HCT116 (cell line): Measurements from ENCODE around the gene RNASEH2A. TPM values are rescaled to one million over a fixed set of nuclear protein-coding genes. Genes with fewer than 3 reads are reported as not detected.
A peak's percentile ranks its signal among the peaks of the same experiment; 100 is the strongest.

ENCODE experiments used
- ATAC-seq: fragments of 200-7000 bp; cut with Tn5 transposase; 2 replicates; pipeline ENCODE4 v1.9.1; 2020; ENCODE audit warnings: mild to moderate bottlenecking, moderate library complexity
- BruUV-seq: library from RNA; stranded (reverse); fragments of 400-500 nt; replicated peaks from 2 replicates; lab custom pipeline; 2021; lab: Mats Ljungman, UMichigan
- CTCF ChIA-PET: fragments of 300-600 bp; sonication (Branson Sonifier 250); formaldehyde crosslinking; loops from one replicate; lab custom pipeline; 2021; ENCODE audit warnings: antibody characterized with exemption; lab: Charles Lee
- POLR2A ChIA-PET: fragments of 300-600, 350-600 bp; sonication (Branson Sonifier 250); formaldehyde crosslinking; loops from one replicate; lab custom pipeline; 2021; ENCODE audit warnings: antibody characterized with exemption; lab: Charles Lee
- RAD21 ChIA-PET, 2 experiments: fragments of 300-600 bp; sonication (Branson Sonifier 250); formaldehyde crosslinking; loops; one replicate each; lab custom pipeline; 2023; ENCODE audit warnings: low total read pairs in 2 of 2; ENCODE audit not compliant: uncharacterized antibody in 2 of 2, unreplicated experiment in 2 of 2, low non-redundant PET in 1 of 2; lab: Charles Lee
- DNase-seq: peaks from one replicate; pipeline ENCODE4 v3.0.0-alpha.2; 2010; ENCODE audit warnings: low read depth, low spot score
- H2AFZ ChIP-seq: fragments of 200-600 bp; shearing (Covaris generic), sonication (generic); 2 replicates; pipeline ENCODE4 v1.6.1; 2017; ENCODE audit warnings: low read depth, mixed run types, mixed read lengths, antibody characterized with exemption, low read length; ENCODE audit not compliant: poor library complexity, severe bottlenecking
- H3K27ac ChIP-seq: 2 replicates; pipeline ENCODE4 v1.5.1; 2012; ENCODE audit warnings: low read depth, low read length
- H3K27me3 ChIP-seq: fragments of 200-600 bp; sonication (generic); 2 replicates; pipeline ENCODE4 v1.6.1; 2016; ENCODE audit warnings: mixed run types, low read length, mixed read lengths; ENCODE audit not compliant: insufficient read depth
- H3K36me3 ChIP-seq, 2 experiments: fragments of 200-500 bp in 1 of 2; fragments of 200-600 bp in 1 of 2; sonication (Bioruptor generic) in 1 of 2; sonication (generic) in 1 of 2; 2 replicates each; pipeline versions ENCODE4 v1.5.1 to v1.6.1; 2014 to 2016; ENCODE audit warnings: low read length in 2 of 2, inconsistent platforms in 1 of 2, mixed read lengths in 1 of 2, mixed run types in 1 of 2; ENCODE audit not compliant: insufficient read depth in 2 of 2, control insufficient read depth in 1 of 2
- H3K4me1 ChIP-seq, 2 experiments: fragments of 200-600 bp in 1 of 2; sonication (generic) in 1 of 2; 2 replicates each; pipeline versions ENCODE4 v1.5.1 to v1.6.1; 2012 to 2017; ENCODE audit warnings: low read length in 2 of 2, inconsistent platforms in 1 of 2, mild to moderate bottlenecking in 1 of 2, mixed read lengths in 1 of 2, mixed run types in 1 of 2, moderate library complexity in 1 of 2; ENCODE audit not compliant: insufficient read depth in 2 of 2, control insufficient read depth in 1 of 2
- H3K4me2 ChIP-seq: fragments of 200-600 bp; sonication (generic); 2 replicates; pipeline ENCODE4 v1.6.1; 2017; ENCODE audit warnings: mixed run types, low read length, mixed read lengths
- H3K4me3 ChIP-seq, 2 experiments: fragments of 200-600 bp in 1 of 2; sonication (generic) in 1 of 2; replicated peaks in 1 of 2; 2 replicates each; pipeline ENCODE4 v1.5.1; 2011 to 2016; ENCODE audit warnings: low read length in 2 of 2, control low read depth in 1 of 2, low read depth in 1 of 2, mild to moderate bottlenecking in 1 of 2, mixed read lengths in 1 of 2, mixed run types in 1 of 2
- H3K79me2 ChIP-seq: fragments of 200-600 bp; sonication (generic); 2 replicates; pipeline ENCODE4 v1.6.1; 2017; ENCODE audit warnings: mild to moderate bottlenecking, mixed run types, low read length, moderate library complexity, mixed read lengths; ENCODE audit not compliant: insufficient read depth
- H3K9ac ChIP-seq: fragments of 200-600 bp; sonication (generic); 2 replicates; pipeline ENCODE4 v1.6.1; 2016; ENCODE audit warnings: low read length, mixed read lengths
- H3K9me2 ChIP-seq: fragments of 200-600 bp; sonication (generic), shearing (Covaris generic); 2 replicates; pipeline ENCODE4 v1.6.1; 2017; ENCODE audit warnings: mixed run types, mild to moderate bottlenecking, moderate library complexity; ENCODE audit not compliant: insufficient read depth
- H3K9me3 ChIP-seq, 2 experiments: fragments of 200-500 bp in 1 of 2; fragments of 200-600 bp in 1 of 2; sonication (Bioruptor generic) in 1 of 2; sonication (generic) in 1 of 2; 2 replicates each; pipeline ENCODE4 v1.6.1; 2014 to 2017; ENCODE audit warnings: low read length in 2 of 2, mixed read lengths in 2 of 2, inconsistent platforms in 1 of 2, low read depth in 1 of 2, mild to moderate bottlenecking in 1 of 2, mixed run types in 1 of 2, moderate library complexity in 1 of 2; ENCODE audit not compliant: control insufficient read depth in 1 of 2, insufficient read depth in 1 of 2
- H4K20me1 ChIP-seq: fragments of 200-600 bp; sonication (generic), shearing (Covaris generic); 2 replicates; pipeline ENCODE4 v1.6.1; 2017; ENCODE audit warnings: mixed run types, mild to moderate bottlenecking, moderate library complexity; ENCODE audit not compliant: insufficient read depth
- CBX3 ChIP-seq: IDR thresholded peaks from 2 replicates; pipeline ENCODE4 v1.6.1; 2012; ENCODE audit warnings: low read depth
- CEBPB ChIP-seq: IDR thresholded peaks from 2 replicates; pipeline ENCODE4 v1.6.1; 2012; ENCODE audit warnings: low read depth
- JUND ChIP-seq: IDR thresholded peaks from 2 replicates; pipeline ENCODE4 v1.6.1; 2012
- POLR2A ChIP-seq: IDR thresholded peaks from 2 replicates; pipeline ENCODE4 v1.7.0; 2011; ENCODE audit warnings: borderline replicate concordance; ENCODE audit not compliant: insufficient read depth, insufficient read length; ENCODE audit errors: extremely low read depth
- SIN3A ChIP-seq: IDR thresholded peaks from 2 replicates; pipeline ENCODE4 v1.6.1; 2012; ENCODE audit warnings: low read depth
- SP1 ChIP-seq: IDR thresholded peaks from 2 replicates; pipeline ENCODE4 v1.6.1; 2012; ENCODE audit warnings: low read depth
- TCF7L2 ChIP-seq: IDR thresholded peaks from 2 replicates; pipeline ENCODE4 v1.7.0; 2011; ENCODE audit warnings: borderline replicate concordance, inconsistent platforms; ENCODE audit not compliant: insufficient read depth, insufficient read length; ENCODE audit errors: extremely low read depth
- ZNF274 ChIP-seq: fragments of 200-500 bp; sonication (Bioruptor generic); IDR thresholded peaks from 2 replicates; pipeline ENCODE4 v1.6.1; 2014; ENCODE audit warnings: mild to moderate bottlenecking, low read depth, low read length, inconsistent platforms
- intact Hi-C: fragments of 100-400 bp; cut with micrococcal nuclease; formaldehyde crosslinking; loops from 2 replicates; pipeline ENCODE4 v1.10.0; 2022
- total RNA-seq: library from RNA; stranded (reverse); gene quantifications from one replicate; pipeline ENCODE4 v1.2.1, GENCODE V29; 2021; ENCODE audit not compliant: unreplicated experiment
- TF ChIP-seq, protein P1 (sequence below): IDR thresholded peaks from 2 replicates; pipeline ENCODE4 v1.6.1; 2012
- TF ChIP-seq, protein P2 (sequence below): IDR thresholded peaks from 2 replicates; pipeline ENCODE4 v1.6.1; 2012; ENCODE audit warnings: low read depth
- TF ChIP-seq, protein P3 (sequence below), 3 experiments: fragments of 200-600 bp in 1 of 3; sonication (generic) in 1 of 3; IDR thresholded peaks in 2 of 3; conservative IDR thresholded peaks in 1 of 3; 2 replicates each; pipeline ENCODE4 v1.5.1; 2012 to 2017; ENCODE audit warnings: low read depth in 2 of 3, low read length in 2 of 3, antibody characterized with exemption in 1 of 3, borderline replicate concordance in 1 of 3, control low read depth in 1 of 3, mild to moderate bottlenecking in 1 of 3, mixed read lengths in 1 of 3, mixed run types in 1 of 3, moderate library complexity in 1 of 3; ENCODE audit not compliant: insufficient read depth in 1 of 3

RNASEH2A gene
- total RNA-seq, 1 experiment from 2014 or later, result 54.5 TPM

DNA sequence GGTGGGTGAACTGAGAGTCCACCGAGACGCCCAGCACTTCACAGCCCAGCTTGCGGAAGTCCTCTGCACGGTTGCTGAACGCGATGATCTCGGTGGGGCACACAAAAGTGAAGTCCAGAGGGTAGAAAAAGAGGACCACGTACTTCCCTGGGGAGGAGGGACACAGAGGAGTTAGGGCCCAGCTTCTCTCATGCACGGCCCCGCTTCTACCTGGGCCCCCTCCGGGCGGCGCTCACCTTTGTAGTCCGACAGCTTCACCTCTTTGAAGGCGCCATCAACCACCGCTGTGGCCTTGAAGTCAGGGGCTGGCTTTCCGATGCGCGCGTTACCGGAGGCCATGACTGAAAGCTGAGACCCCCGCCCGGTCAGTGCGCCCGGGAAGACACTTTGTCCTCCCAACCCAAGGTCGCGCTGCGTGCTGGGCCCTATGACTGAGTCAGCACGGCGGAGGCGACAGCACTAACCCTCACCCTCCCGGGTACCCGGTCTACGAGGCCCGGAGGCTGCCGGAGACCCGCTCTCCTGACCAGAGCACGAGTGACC lies 5.4 kb upstream of the RNASEH2A start:
- ATAC-seq, result peak; percentile 11
- CTCF ChIA-PET, result interaction anchor here (0.9 to 1.1 kb wide), 3 partner anchors 26 to 293 kb away, joined by 3 to 4 read pairs (median 3); partner anchors contain the start of gene HOOK2
- Histone ChIP-seq H3K27me3 (no peaks in the 10 kb centered on the region), H3K9ac (peak overlapping the region; percentile 94), H3K27ac (peak overlapping the region; percentile 86), H3K9me3 (no peaks in the 10 kb centered on the region), H3K36me3 (peaks cover 4 to 19% of the 10 kb centered on the region in 2 experiments; a peak in 3 of 4 replicates), H3K9me2 (no peaks in the 10 kb centered on the region), H3K79me2 (peaks cover 25% of the 10 kb centered on the region), H3K4me1 (peaks cover 17 to 40% of the 10 kb centered on the region in 2 experiments)
- no peak for DNase-seq
- intact Hi-C loops, result loop anchor here (5.0 kb wide), 1 partner anchor 36 kb away; the partner anchor contains the start of gene MAST1
- TSS peak; percentile 54 for BruUV-seq
- no peak for TF ChIP-seq POLR2A
- peak; percentile 86 for TF ChIP-seq TCF7L2
- TF ChIP-seq, all 23 proteins: peak for 1
- Histone ChIP-seq H2AFZ (no peak overlapping the region), H3K4me2 (peak overlapping the region; percentile 100), H4K20me1 (no peaks in the 10 kb centered on the region), H3K4me3 (peak overlapping the region; percentile 93 to 97)
- ChIA-PET RAD21 (no interaction called here), POLR2A (interaction anchor here (0.8 to 1.4 kb wide), 3 partner anchors 9 to 43 kb away, joined by 3 to 5 read pairs (median 3); partner anchors contain the start of gene JUNB)

DNA sequence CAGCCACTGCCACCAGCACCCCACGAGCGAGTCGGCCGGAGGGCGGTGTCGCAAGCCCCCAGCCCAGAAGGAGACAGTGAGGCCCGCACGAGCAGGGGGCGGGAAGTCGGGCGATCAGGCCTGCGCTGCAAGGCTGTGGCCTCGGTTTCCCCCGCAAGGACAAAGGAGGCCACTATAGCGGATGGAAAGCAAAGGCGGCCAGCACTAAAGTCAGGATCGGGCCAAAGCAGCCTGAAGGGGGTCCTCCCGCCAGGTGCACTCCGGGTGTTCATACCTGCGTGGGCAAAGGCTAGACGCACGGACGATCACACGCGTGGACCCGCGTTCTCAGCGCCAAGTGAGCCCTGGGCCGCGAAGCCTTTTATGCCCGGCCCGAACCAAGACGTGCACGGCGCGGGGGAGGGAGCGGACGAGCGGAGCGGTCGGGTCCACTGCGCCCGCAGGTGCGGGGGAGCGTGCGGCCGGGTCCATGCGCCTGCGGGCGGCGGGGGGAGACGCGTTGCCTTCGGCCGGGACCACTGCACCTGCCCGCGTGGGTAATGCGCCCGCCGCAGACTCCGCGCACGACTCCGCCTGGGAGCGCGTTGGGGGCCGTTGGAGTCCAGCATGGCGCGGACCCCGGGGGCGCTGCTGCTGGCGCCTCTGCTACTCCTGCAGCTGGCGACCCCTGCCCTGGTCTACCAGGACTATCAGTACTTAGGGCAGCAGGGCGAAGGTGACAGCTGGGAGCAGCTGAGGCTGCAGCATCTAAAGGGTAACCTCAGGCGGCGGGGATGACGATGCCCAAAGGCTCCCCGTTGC lies 4.7 kb upstream of the RNASEH2A start, which contains the start of the genes PRDX2 and THSD8:
TSS of gene PRDX2 (minus strand) at position 335 of the 801 bp plus-strand sequence. CDS start 539 bp downstream, outside the sequence.
TSS of gene THSD8 (plus strand) at position 604 of the 801 bp plus-strand sequence. CDS start at position 607, 3 bp downstream.
- ATAC-seq, result peak; percentile 69
- H3K9me3 ChIP-seq, result no peaks in the 10 kb centered on the region
- peak within 1 kb of the TSS; percentile 94 for H3K9ac ChIP-seq
- peaks cover 26% of the 10 kb centered on the region for H3K79me2 ChIP-seq
- H2AFZ ChIP-seq, result peak within 1 kb of the TSS; percentile 61
- intact Hi-C loops, result loop anchor here (5.0 kb wide), 1 partner anchor 36 kb away; the partner anchor contains the start of gene MAST1
- no peaks in the 10 kb centered on the region for H3K27me3 ChIP-seq
- peak within 1 kb of the TSS; percentile 86 for H3K27ac ChIP-seq
- CTCF ChIA-PET, result interaction anchor here (1.1 to 1.6 kb wide), 3 partner anchors 27 to 41 kb away, joined by 3 to 4 read pairs (median 4); partner anchors contain the start of gene HOOK2
- H3K4me3 ChIP-seq, result peak within 1 kb of the TSS; percentile 93 to 97
- peak within 1 kb of the TSS; percentile 100 for H3K4me2 ChIP-seq
- POLR2A ChIA-PET, result interaction anchor here (0.7 to 2.3 kb wide), 5 partner anchors 9 to 121 kb away, joined by 3 to 19 read pairs (median 3); partner anchors contain the start of genes JUNB and RTBDN
- peaks cover 14 to 38% of the 10 kb centered on the region in 2 experiments; a peak in 3 of 4 replicates for H3K4me1 ChIP-seq
- no peak for DNase-seq
- no TSS peak for BruUV-seq
- RAD21 ChIA-PET, result no interaction called here
- H3K36me3 ChIP-seq, result peaks cover 4 to 19% of the 10 kb centered on the region in 2 experiments; a peak in 3 of 4 replicates
- no peaks in the 10 kb centered on the region for H3K9me2 ChIP-seq
- no peaks in the 10 kb centered on the region for H4K20me1 ChIP-seq
- TF ChIP-seq JUND (peak; percentile 94), SP1 (peak; percentile 93), CBX3 (peak; percentile 92; the same call in 1 of the 2 replicates), CEBPB (no peak), ZNF274 (no peak), SIN3A (peak; percentile 96)
- TF ChIP-seq, protein P1, sequence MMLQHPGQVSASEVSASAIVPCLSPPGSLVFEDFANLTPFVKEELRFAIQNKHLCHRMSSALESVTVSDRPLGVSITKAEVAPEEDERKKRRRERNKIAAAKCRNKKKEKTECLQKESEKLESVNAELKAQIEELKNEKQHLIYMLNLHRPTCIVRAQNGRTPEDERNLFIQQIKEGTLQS, result no peak
- TF ChIP-seq, protein P2, sequence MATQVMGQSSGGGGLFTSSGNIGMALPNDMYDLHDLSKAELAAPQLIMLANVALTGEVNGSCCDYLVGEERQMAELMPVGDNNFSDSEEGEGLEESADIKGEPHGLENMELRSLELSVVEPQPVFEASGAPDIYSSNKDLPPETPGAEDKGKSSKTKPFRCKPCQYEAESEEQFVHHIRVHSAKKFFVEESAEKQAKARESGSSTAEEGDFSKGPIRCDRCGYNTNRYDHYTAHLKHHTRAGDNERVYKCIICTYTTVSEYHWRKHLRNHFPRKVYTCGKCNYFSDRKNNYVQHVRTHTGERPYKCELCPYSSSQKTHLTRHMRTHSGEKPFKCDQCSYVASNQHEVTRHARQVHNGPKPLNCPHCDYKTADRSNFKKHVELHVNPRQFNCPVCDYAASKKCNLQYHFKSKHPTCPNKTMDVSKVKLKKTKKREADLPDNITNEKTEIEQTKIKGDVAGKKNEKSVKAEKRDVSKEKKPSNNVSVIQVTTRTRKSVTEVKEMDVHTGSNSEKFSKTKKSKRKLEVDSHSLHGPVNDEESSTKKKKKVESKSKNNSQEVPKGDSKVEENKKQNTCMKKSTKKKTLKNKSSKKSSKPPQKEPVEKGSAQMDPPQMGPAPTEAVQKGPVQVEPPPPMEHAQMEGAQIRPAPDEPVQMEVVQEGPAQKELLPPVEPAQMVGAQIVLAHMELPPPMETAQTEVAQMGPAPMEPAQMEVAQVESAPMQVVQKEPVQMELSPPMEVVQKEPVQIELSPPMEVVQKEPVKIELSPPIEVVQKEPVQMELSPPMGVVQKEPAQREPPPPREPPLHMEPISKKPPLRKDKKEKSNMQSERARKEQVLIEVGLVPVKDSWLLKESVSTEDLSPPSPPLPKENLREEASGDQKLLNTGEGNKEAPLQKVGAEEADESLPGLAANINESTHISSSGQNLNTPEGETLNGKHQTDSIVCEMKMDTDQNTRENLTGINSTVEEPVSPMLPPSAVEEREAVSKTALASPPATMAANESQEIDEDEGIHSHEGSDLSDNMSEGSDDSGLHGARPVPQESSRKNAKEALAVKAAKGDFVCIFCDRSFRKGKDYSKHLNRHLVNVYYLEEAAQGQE, result no peak
- TF ChIP-seq, protein P3, sequence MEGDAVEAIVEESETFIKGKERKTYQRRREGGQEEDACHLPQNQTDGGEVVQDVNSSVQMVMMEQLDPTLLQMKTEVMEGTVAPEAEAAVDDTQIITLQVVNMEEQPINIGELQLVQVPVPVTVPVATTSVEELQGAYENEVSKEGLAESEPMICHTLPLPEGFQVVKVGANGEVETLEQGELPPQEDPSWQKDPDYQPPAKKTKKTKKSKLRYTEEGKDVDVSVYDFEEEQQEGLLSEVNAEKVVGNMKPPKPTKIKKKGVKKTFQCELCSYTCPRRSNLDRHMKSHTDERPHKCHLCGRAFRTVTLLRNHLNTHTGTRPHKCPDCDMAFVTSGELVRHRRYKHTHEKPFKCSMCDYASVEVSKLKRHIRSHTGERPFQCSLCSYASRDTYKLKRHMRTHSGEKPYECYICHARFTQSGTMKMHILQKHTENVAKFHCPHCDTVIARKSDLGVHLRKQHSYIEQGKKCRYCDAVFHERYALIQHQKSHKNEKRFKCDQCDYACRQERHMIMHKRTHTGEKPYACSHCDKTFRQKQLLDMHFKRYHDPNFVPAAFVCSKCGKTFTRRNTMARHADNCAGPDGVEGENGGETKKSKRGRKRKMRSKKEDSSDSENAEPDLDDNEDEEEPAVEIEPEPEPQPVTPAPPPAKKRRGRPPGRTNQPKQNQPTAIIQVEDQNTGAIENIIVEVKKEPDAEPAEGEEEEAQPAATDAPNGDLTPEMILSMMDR (IDR thresholded peaks at IDR 0.05 in 2 of 3, conservative IDR thresholded peaks at IDR 0.05 in 1 of 3; ENCODE audit: borderline replicate concordance in 1 of 3, insufficient read depth in 1 of 3, low read depth in 2 of 3, low read length in 2 of 3), result no peak
